ENCODE measurements around the gene SLC47A2.

DNA sequence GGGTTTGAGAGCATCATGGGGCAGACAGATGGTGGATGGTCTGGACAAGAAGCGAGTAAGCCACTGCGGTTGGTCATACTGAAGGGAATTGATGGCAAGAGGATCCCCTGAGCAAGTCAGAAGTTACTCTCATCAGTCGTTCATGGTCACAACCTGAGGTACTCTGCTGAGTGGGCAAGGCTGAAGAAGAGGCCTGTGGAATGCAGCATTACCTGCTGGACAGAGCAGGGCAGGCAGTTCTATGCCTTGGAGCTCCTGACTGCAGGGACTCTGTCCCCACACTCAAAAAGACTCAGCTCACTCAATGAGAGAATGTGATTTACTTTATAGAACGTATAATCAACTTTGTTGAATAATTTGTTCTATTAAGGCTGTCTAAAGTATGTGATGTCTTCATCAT, 39.5 kb downstream of the SLC47A2 start:
- no peak for TF ChIP-seq TAF1 (IDR thresholded peaks at IDR 0.05; ENCODE audit: low read depth)
- no peak for TF ChIP-seq YY1 (IDR thresholded peaks at IDR 0.05; ENCODE audit: low read depth)
- TF ChIP-seq EP300 (IDR thresholded peaks at IDR 0.05; ENCODE audit: borderline replicate concordance): no peak
- TF ChIP-seq, protein P1, sequence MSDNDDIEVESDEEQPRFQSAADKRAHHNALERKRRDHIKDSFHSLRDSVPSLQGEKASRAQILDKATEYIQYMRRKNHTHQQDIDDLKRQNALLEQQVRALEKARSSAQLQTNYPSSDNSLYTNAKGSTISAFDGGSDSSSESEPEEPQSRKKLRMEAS (IDR thresholded peaks at IDR 0.05): no peak
- TF ChIP-seq RAD21 (IDR thresholded peaks at IDR 0.05; ENCODE audit: low read depth): no peak
- no peak for TF ChIP-seq TEAD4 (IDR thresholded peaks at IDR 0.05)
- TF ChIP-seq CREB1 (IDR thresholded peaks at IDR 0.05; ENCODE audit: low read depth): no peak
- TF ChIP-seq EGR1 (IDR thresholded peaks at IDR 0.05): no peak
- TF ChIP-seq, protein P2, sequence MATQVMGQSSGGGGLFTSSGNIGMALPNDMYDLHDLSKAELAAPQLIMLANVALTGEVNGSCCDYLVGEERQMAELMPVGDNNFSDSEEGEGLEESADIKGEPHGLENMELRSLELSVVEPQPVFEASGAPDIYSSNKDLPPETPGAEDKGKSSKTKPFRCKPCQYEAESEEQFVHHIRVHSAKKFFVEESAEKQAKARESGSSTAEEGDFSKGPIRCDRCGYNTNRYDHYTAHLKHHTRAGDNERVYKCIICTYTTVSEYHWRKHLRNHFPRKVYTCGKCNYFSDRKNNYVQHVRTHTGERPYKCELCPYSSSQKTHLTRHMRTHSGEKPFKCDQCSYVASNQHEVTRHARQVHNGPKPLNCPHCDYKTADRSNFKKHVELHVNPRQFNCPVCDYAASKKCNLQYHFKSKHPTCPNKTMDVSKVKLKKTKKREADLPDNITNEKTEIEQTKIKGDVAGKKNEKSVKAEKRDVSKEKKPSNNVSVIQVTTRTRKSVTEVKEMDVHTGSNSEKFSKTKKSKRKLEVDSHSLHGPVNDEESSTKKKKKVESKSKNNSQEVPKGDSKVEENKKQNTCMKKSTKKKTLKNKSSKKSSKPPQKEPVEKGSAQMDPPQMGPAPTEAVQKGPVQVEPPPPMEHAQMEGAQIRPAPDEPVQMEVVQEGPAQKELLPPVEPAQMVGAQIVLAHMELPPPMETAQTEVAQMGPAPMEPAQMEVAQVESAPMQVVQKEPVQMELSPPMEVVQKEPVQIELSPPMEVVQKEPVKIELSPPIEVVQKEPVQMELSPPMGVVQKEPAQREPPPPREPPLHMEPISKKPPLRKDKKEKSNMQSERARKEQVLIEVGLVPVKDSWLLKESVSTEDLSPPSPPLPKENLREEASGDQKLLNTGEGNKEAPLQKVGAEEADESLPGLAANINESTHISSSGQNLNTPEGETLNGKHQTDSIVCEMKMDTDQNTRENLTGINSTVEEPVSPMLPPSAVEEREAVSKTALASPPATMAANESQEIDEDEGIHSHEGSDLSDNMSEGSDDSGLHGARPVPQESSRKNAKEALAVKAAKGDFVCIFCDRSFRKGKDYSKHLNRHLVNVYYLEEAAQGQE (IDR thresholded peaks at IDR 0.05; ENCODE audit: low read depth): no peak
- no peak for TF ChIP-seq NFIC (IDR thresholded peaks at IDR 0.05)
- no peak for TF ChIP-seq FOXM1 (IDR thresholded peaks at IDR 0.05; ENCODE audit: borderline replicate concordance, low read depth)
